Measurements from ENCODE around the gene MS4A6A. TPM values are rescaled to one million over a fixed set of nuclear protein-coding genes. Genes with fewer than 3 reads are reported as not detected.
"Not testable (repeated sequence)": the region's sequence is repeated elsewhere in the genome, so short reads cannot be mapped to it uniquely, and the experiment has no call there.

The MS4A6A gene
- total RNA-seq, 1 donor from 2014 or later, result not detected

DNA sequence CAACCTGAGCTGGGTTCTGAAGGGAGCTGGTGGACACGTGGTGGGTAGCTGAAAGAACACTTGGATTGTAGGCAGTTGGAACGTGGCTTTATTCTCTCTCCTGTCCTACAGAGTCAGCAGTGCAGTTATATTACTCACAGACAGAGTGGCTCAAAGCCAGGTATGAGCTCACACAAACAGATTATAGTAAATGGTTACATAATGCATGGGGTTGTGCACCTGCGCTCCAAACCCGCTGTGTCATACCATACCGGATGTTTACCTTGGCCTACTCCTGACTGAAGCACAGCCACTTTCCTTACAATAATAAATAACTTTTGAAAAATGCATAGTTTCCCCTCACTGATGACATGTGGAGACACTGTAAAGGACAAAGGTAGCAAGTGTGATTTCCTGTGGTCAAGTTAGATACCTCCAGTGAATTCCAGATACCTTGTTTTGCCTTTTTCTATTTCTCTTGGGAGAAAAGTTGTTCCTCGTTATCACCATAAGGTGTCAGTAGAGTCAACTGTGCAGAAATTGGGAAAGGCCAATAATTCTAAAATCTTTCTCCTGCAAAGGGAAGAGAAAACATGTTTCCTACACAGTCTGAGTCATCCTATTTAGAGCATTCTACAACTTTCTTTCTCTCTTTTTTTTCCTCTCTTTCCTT, 13.5 kb downstream of the MS4A6A start:
- Mint-ChIP-seq H3K9me3 (peaks cover 51% of the 10 kb centered on the region), H3K4me3 (ENCODE audit: low read depth) (no peak overlapping the region), H3K27ac (no peak overlapping the region), H3K36me3 (ENCODE audit: low read depth) (no peaks in the 10 kb centered on the region), H3K4me1 (ENCODE audit: low read depth) (peaks cover 9% of the 10 kb centered on the region), H3K27me3 (ENCODE audit: low read depth) (peaks cover 2% of the 10 kb centered on the region)
- intact Hi-C loops (cut with micrococcal nuclease), result no loop called here
- no peak for DNase-seq (ENCODE audit: low spot score)

GRCh38 chr11:60168306-60168705, 14.6 kb downstream of the MS4A6A start:
- intact Hi-C loops (cut with micrococcal nuclease), result no loop called here
- H3K36me3 Mint-ChIP-seq (ENCODE audit: low read depth), result no peaks in the 10 kb centered on the region
- H3K4me1 Mint-ChIP-seq (ENCODE audit: low read depth), result peaks cover 6% of the 10 kb centered on the region
- no peak for DNase-seq (ENCODE audit: low spot score)
- peaks cover 2% of the 10 kb centered on the region for H3K27me3 Mint-ChIP-seq (ENCODE audit: low read depth)
- H3K4me3 Mint-ChIP-seq (ENCODE audit: low read depth), result no peak overlapping the region
- no peak overlapping the region for H3K27ac Mint-ChIP-seq
- peaks cover 51% of the 10 kb centered on the region for H3K9me3 Mint-ChIP-seq

DNA sequence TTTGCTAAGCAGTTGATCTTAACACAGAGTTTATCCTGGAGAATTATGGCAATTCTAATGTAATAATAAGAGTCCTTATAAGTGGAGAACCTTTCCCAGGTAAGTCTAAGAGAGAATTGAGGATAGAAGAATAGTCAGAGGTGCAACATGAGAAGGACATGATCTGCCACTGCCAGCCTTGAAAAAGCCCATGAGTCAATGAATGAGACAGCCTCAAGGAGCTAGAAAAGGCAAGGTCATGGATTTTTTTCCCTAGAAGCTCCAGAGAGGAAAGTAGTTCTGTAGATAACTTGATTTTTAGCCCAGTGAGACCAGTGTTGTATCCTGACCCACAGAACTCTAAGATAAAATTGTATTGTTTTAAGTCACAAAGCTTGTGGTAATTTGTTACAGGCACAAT, 16.9 kb downstream of the MS4A6A start:
- Mint-ChIP-seq H3K4me1 (ENCODE audit: low read depth) (peaks cover 6% of the 10 kb centered on the region), H3K9me3 (peaks cover 48% of the 10 kb centered on the region), H3K27me3 (ENCODE audit: low read depth) (peaks cover 5% of the 10 kb centered on the region), H3K36me3 (ENCODE audit: low read depth) (no peaks in the 10 kb centered on the region), H3K4me3 (ENCODE audit: low read depth) (no peak overlapping the region), H3K27ac (no peak overlapping the region)
- intact Hi-C loops (cut with micrococcal nuclease), result no loop called here
- no peak for DNase-seq (ENCODE audit: low spot score)

GRCh38 chr11:60165538-60165937, 17.3 kb downstream of the MS4A6A start:
- DNase-seq (ENCODE audit: low spot score), result no peak
- H3K9me3 Mint-ChIP-seq, result peaks cover 45% of the 10 kb centered on the region
- intact Hi-C loops (cut with micrococcal nuclease), result no loop called here
- peaks cover 6% of the 10 kb centered on the region for H3K4me1 Mint-ChIP-seq (ENCODE audit: low read depth)
- H3K36me3 Mint-ChIP-seq (ENCODE audit: low read depth), result no peaks in the 10 kb centered on the region
- H3K27ac Mint-ChIP-seq, result no peak overlapping the region
- H3K27me3 Mint-ChIP-seq (ENCODE audit: low read depth), result peaks cover 5% of the 10 kb centered on the region
- no peak overlapping the region for H3K4me3 Mint-ChIP-seq (ENCODE audit: low read depth)

DNA sequence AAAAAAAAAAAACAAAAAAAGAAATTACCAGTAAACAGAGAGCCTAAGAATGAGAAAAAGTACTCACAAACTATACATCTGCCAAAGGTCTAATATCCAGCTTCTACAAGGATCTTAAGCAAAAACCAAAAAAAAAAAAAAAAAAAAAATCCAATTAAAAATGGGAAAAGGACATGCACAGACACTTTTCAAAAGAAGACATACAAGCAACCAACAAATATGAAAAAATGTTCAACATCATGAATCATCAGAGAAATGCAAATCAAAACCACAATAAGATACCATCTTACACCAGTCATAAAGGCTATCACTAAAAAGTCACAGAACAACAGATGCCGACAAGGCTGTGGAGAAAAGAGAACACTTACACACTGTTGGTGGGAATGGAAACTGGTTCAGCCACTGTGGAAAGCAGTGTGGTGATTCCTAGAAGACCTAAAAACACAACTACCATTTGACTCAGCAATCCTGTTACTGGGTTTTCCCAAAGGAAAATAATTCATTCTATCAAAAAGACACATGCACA, 18.3 kb downstream of the MS4A6A start:
- no peaks in the 10 kb centered on the region for H3K36me3 Mint-ChIP-seq (ENCODE audit: low read depth)
- DNase-seq (ENCODE audit: low spot score), result no peak

DNA sequence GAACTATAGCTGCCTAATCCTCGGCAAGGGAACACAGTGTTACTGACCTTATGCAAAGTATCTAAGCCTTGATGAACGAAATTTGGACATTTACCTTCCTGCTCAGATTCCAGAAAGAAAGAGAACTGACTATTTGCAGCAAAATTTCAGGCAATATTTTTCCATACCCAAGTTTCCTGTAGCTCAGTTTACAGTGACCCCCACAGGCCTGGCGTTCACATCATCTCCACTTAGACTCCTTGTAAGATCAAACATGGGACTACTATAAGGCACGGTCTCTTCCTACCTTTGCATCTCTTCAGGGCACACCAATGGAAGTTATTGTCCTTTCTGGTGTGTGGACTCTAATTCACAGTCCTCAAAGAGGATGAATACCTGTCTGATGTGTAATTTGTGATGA, 21.1 kb downstream of the MS4A6A start:
- Mint-ChIP-seq H3K4me3 (ENCODE audit: low read depth) (no peak overlapping the region), H3K27me3 (ENCODE audit: low read depth) (peaks cover 3% of the 10 kb centered on the region), H3K27ac (no peak overlapping the region), H3K36me3 (ENCODE audit: low read depth) (no peaks in the 10 kb centered on the region), H3K9me3 (peaks cover 16% of the 10 kb centered on the region), H3K4me1 (ENCODE audit: low read depth) (peaks cover 6% of the 10 kb centered on the region)
- intact Hi-C loops (cut with micrococcal nuclease), result loop anchor here (5.0 kb wide), 1 partner anchor 36 kb away; no protein-coding TSS in a partner anchor
- DNase-seq (ENCODE audit: low spot score), result no peak

More for the DNA sequence above, 18.3 kb downstream of the MS4A6A start:
- peaks cover 6% of the 10 kb centered on the region for H3K4me1 Mint-ChIP-seq (ENCODE audit: low read depth)
- no peak overlapping the region for H3K27ac Mint-ChIP-seq
- peaks cover 5% of the 10 kb centered on the region for H3K27me3 Mint-ChIP-seq (ENCODE audit: low read depth)
- peaks cover 37% of the 10 kb centered on the region for H3K9me3 Mint-ChIP-seq
- intact Hi-C loops (cut with micrococcal nuclease), result loop anchor here (5.0 kb wide), 1 partner anchor 33 kb away; no protein-coding TSS in a partner anchor
- H3K4me3 Mint-ChIP-seq (ENCODE audit: low read depth), result no peak overlapping the region

DNA sequence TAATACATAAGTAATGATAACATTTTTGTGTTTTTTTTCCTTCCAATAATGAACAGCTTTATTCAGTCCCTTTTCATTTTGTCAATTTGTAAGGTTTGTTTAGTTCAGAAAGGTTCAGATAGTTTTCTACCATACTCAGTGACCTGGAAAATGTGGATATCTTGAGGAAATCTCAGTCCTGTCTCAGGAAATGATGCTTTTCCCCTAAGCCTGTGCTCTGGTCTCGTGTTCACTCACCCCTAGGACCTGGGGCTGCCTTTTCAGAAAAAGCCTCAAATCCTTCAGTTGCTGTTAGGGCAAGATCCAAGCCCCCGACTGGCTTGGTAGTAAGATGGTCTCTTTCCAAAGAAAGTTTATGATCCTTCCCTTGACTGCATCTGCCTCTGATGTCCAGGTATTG, 21.8 kb downstream of the MS4A6A start:
- Mint-ChIP-seq H3K9me3 (peaks cover 13% of the 10 kb centered on the region), H3K4me3 (ENCODE audit: low read depth) (no peak overlapping the region), H3K27me3 (ENCODE audit: low read depth) (peaks cover 3% of the 10 kb centered on the region), H3K27ac (no peak overlapping the region), H3K36me3 (ENCODE audit: low read depth) (no peaks in the 10 kb centered on the region), H3K4me1 (ENCODE audit: low read depth) (peaks cover 6% of the 10 kb centered on the region)
- DNase-seq (ENCODE audit: low spot score), result no peak
- intact Hi-C loops (cut with micrococcal nuclease), result loop anchor here (5.0 kb wide), 1 partner anchor 36 kb away; no protein-coding TSS in a partner anchor

- H3K27ac Mint-ChIP-seq, result no peak overlapping the region
- H3K27me3 Mint-ChIP-seq (ENCODE audit: low read depth), result peaks cover 3% of the 10 kb centered on the region
- DNase-seq (ENCODE audit: low spot score), result no peak
- peaks cover 4% of the 10 kb centered on the region for H3K4me1 Mint-ChIP-seq (ENCODE audit: low read depth)
- H3K36me3 Mint-ChIP-seq (ENCODE audit: low read depth), result no peaks in the 10 kb centered on the region
- no peak overlapping the region for H3K4me3 Mint-ChIP-seq (ENCODE audit: low read depth)
- H3K9me3 Mint-ChIP-seq, result peaks cover 5% of the 10 kb centered on the region
- intact Hi-C loops (cut with micrococcal nuclease), result loop anchor here (5.0 kb wide), 1 partner anchor 37 kb away; no protein-coding TSS in a partner anchor
Observed at GRCh38 chr11:60159868-60160267, 23.0 kb downstream of the MS4A6A start.

- H3K4me3 Mint-ChIP-seq (ENCODE audit: low read depth), result no peak overlapping the region
- H3K4me1 Mint-ChIP-seq (ENCODE audit: low read depth), result no peaks in the 10 kb centered on the region
- H3K27me3 Mint-ChIP-seq (ENCODE audit: low read depth), result peaks cover 3% of the 10 kb centered on the region
- H3K27ac Mint-ChIP-seq, result no peak overlapping the region
- no peaks in the 10 kb centered on the region for H3K9me3 Mint-ChIP-seq
- no peak for DNase-seq (ENCODE audit: low spot score)
- intact Hi-C loops (cut with micrococcal nuclease), result no loop called here
- H3K36me3 Mint-ChIP-seq (ENCODE audit: low read depth), result no peaks in the 10 kb centered on the region
Observed at GRCh38 chr11:60159284-60159683, 23.6 kb downstream of the MS4A6A start.

GRCh38 chr11:60158636-60159035, 24.2 kb downstream of the MS4A6A start:
- H3K27me3 Mint-ChIP-seq (ENCODE audit: low read depth), result peaks cover 3% of the 10 kb centered on the region
- H3K4me3 Mint-ChIP-seq (ENCODE audit: low read depth), result no peak overlapping the region

DNA sequence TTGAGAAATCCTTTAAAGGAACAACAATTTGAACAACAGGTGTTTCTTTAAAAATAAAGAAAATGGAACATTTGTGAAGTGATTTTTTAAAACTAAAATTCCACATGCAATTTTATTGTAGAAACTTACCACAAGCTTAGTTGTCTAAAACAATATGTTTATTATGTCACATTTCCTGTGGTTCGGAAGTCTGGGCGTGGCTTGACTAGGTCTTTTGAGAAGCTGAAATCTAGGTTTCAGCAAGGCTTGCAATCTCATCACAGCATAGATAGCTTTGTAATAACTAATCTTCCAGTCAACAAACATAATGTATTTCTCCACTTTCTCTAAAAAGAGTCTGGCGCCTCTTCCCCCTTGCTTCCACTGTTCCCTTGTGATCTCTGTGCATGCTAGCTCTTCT, 27.0 kb downstream of the MS4A6A start:
- Mint-ChIP-seq H3K4me1 (ENCODE audit: low read depth) (no peaks in the 10 kb centered on the region), H3K4me3 (ENCODE audit: low read depth) (no peak overlapping the region), H3K9me3 (no peaks in the 10 kb centered on the region), H3K27me3 (ENCODE audit: low read depth) (no peaks in the 10 kb centered on the region), H3K36me3 (ENCODE audit: low read depth) (no peaks in the 10 kb centered on the region), H3K27ac (no peak overlapping the region)
- DNase-seq (ENCODE audit: low spot score), result no peak
- intact Hi-C loops (cut with micrococcal nuclease), result no loop called here

More at GRCh38 chr11:60158636-60159035, 24.2 kb downstream of the MS4A6A start:
- intact Hi-C loops (cut with micrococcal nuclease), result no loop called here
- no peak for DNase-seq (ENCODE audit: low spot score)
- no peaks in the 10 kb centered on the region for H3K9me3 Mint-ChIP-seq
- no peaks in the 10 kb centered on the region for H3K36me3 Mint-ChIP-seq (ENCODE audit: low read depth)
- no peak overlapping the region for H3K27ac Mint-ChIP-seq
- H3K4me1 Mint-ChIP-seq (ENCODE audit: low read depth), result no peaks in the 10 kb centered on the region

DNA sequence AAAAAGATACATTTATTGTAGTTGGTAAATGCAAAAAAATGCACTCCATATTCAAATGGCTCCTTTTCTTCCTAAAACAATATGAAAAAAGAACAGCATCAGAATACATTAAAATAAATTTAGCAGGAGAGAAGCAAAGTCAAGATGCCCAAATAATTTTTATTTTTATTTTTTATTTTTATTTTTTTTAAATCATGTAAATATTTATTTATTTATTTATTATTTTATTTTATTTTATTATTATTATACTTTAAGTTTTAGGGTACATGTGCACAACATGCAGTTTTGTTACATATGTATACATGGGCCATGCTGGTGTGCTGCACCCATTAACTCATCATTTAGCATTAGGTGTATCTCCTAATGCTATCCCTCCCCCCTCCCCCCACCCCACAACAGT, 30.2 kb downstream of the MS4A6A start:
- H3K36me3 Mint-ChIP-seq (ENCODE audit: low read depth); H3K4me3 Mint-ChIP-seq (ENCODE audit: low read depth); intact Hi-C loops (cut with micrococcal nuclease); H3K9me3 Mint-ChIP-seq; H3K4me1 Mint-ChIP-seq (ENCODE audit: low read depth); DNase-seq (ENCODE audit: low spot score); H3K27ac Mint-ChIP-seq; H3K27me3 Mint-ChIP-seq (ENCODE audit: low read depth): not testable (repeated sequence)

DNA sequence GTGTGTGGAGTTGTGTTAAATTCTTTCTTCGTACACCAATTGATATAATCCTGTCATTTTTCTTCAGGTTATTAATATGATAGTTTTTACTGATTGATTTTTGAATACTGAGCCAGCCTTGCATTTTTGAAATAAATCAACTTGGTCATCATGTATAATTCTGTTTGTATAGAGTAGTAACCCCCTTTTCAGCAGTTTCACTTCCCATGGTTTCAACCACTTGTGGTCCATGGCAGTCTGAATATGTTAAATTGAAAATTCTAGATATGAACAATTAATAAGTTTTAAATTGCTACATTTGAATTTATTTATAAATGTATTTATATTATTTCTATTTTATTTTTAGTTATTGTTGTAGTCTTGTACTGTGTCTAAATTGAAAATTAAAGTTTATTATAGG, 32.6 kb downstream of the MS4A6A start:
- H3K4me1 Mint-ChIP-seq (ENCODE audit: low read depth), result no peaks in the 10 kb centered on the region
- DNase-seq (ENCODE audit: low spot score), result no peak
- intact Hi-C loops (cut with micrococcal nuclease), result no loop called here
- H3K4me3 Mint-ChIP-seq (ENCODE audit: low read depth), result no peak overlapping the region
- no peaks in the 10 kb centered on the region for H3K36me3 Mint-ChIP-seq (ENCODE audit: low read depth)
- no peaks in the 10 kb centered on the region for H3K27me3 Mint-ChIP-seq (ENCODE audit: low read depth)
- H3K27ac Mint-ChIP-seq, result no peak overlapping the region
- H3K9me3 Mint-ChIP-seq, result no peaks in the 10 kb centered on the region
